RWPE1 (cell line): Measurements from ENCODE around the gene LMNB1.

Experiments used
- CTCF ChIA-PET: fragments of 350-600 bp; sonication (Branson Sonifier 250); formaldehyde crosslinking; extraction: SDS; loops from one replicate; lab custom pipeline; 2021; lab: Yijun Ruan, JAX
- POLR2A ChIA-PET: fragments of 400-600 bp; formaldehyde crosslinking; extraction: SDS; loops from one replicate; lab custom pipeline; 2020; ENCODE audit warnings: antibody characterized with exemption; ENCODE audit not compliant: low non-redundant PET; lab: Yijun Ruan, JAX
- DNase-seq: peaks from one replicate; pipeline ENCODE4 v3.0.0; 2012; ENCODE audit warnings: low spot score
- H3K27ac ChIP-seq: fragments of 450-650 bp; 2 replicates; pipeline ENCODE4 v1.5.1; 2017
- CTCF ChIP-seq: fragments of 450-650 bp; conservative IDR thresholded peaks from 2 replicates; pipeline ENCODE4 v1.5.1; 2017; ENCODE audit warnings: low read depth, mild to moderate bottlenecking

Gene LMNB1

GRCh38 chr5:126878634-126879033 lies 101.7 kb downstream of the LMNB1 start:
- no peak for TF ChIP-seq CTCF
- ChIA-PET POLR2A (no interaction called here), CTCF (interaction anchor here (0.7 kb wide), 1 partner anchor 361 kb away, joined by 3 read pairs; no protein-coding TSS in a partner anchor)
- DNase-seq: no peak
- H3K27ac ChIP-seq: no peak overlapping the region

- CTCF ChIA-PET: no interaction called here
- no peak for TF ChIP-seq CTCF
- POLR2A ChIA-PET: no interaction called here
- no peak overlapping the region for H3K27ac ChIP-seq
- no peak for DNase-seq
Measured at GRCh38 chr5:126881821-126882600, 105.1 kb downstream of the LMNB1 start.

GRCh38 chr5:126883564-126884245 lies 106.8 kb downstream of the LMNB1 start:
- no peak for TF ChIP-seq CTCF
- ChIA-PET CTCF (interaction anchor here (0.6 kb wide), 1 partner anchor 146 kb away, joined by 3 read pairs; no protein-coding TSS in a partner anchor), POLR2A (no interaction called here)
- DNase-seq: no peak
- H3K27ac ChIP-seq: no peak overlapping the region

- H3K27ac ChIP-seq: no peak overlapping the region
- peak; percentile 66 for DNase-seq
- TF ChIP-seq CTCF: no peak
- ChIA-PET POLR2A (no interaction called here), CTCF (interaction anchor here (0.6 kb wide), 1 partner anchor 145 kb away, joined by 3 read pairs; no protein-coding TSS in a partner anchor)
Measured at GRCh38 chr5:126884269-126884819, 107.4 kb downstream of the LMNB1 start.
